Activated CD8-positive, alpha-beta memory T cell treated with anti-CD3 and anti-CD28 coated beads for 24 hours (primary cell): ENCODE data around the gene GAB3.
A peak's percentile ranks its signal among the peaks of the same experiment; 100 is the strongest.

ENCODE experiments used
- DNase-seq: peaks from one replicate; pipeline ENCODE4 v3.0.0-alpha.2; 2020

GAB3 gene

GRCh38 chrX:154749856-154750255 lies 1.0 kb downstream of the GAB3 start:
- DNase-seq, result no peak

- DNase-seq, result peak; percentile 66
These were observed 2.1 kb downstream of the GAB3 start for GRCh38 chrX:154748712-154749339.

GRCh38 chrX:154742613-154743012 lies 8.3 kb downstream of the GAB3 start:
- DNase-seq, result no peak

- DNase-seq, result no peak
These were observed 10.9 kb downstream of the GAB3 start for GRCh38 chrX:154739952-154740465.

- DNase-seq, result no peak
These were observed 12.7 kb downstream of the GAB3 start for GRCh38 chrX:154738011-154738738.

GRCh38 chrX:154737136-154737535 lies 13.7 kb downstream of the GAB3 start:
- no peak for DNase-seq

- DNase-seq, result no peak
These were observed 15.0 kb downstream of the GAB3 start for GRCh38 chrX:154735695-154736393.

- DNase-seq, result no peak
These were observed 16.7 kb downstream of the GAB3 start for GRCh38 chrX:154734061-154734781.

- no peak for DNase-seq
These were observed 17.8 kb downstream of the GAB3 start for GRCh38 chrX:154733066-154733425.

- no peak for DNase-seq
These were observed 18.3 kb downstream of the GAB3 start for GRCh38 chrX:154732421-154733065.

- DNase-seq, result no peak
These were observed 19.0 kb downstream of the GAB3 start for GRCh38 chrX:154731881-154732280.

- no peak for DNase-seq
These were observed 19.7 kb downstream of the GAB3 start for GRCh38 chrX:154731184-154731583.

- DNase-seq, result no peak
These were observed 20.5 kb downstream of the GAB3 start for GRCh38 chrX:154730253-154730891.

- DNase-seq, result no peak
These were observed 21.4 kb downstream of the GAB3 start for GRCh38 chrX:154729439-154729838.

- no peak for DNase-seq
These were observed 22.3 kb downstream of the GAB3 start for GRCh38 chrX:154728431-154729190.

- no peak for DNase-seq
These were observed 23.0 kb downstream of the GAB3 start for GRCh38 chrX:154727871-154728270.

GRCh38 chrX:154727418-154727817 lies 23.5 kb downstream of the GAB3 start:
- DNase-seq, result no peak

- DNase-seq, result no peak
These were observed 25.7 kb downstream of the GAB3 start for GRCh38 chrX:154724993-154725756.

- DNase-seq, result no peak
These were observed 29.7 kb downstream of the GAB3 start for GRCh38 chrX:154721155-154721554.

- no peak for DNase-seq
These were observed 30.8 kb downstream of the GAB3 start for GRCh38 chrX:154720067-154720466.
